IPS-NIHi11 (cell line): ENCODE results near the gene PPP1R3C.

Experiments used
- DNase-seq: peaks from one replicate; pipeline ENCODE4 v3.0.0; 2012; ENCODE audit warnings: mixed read lengths, low spot score

The PPP1R3C gene

GRCh38 chr10:91601212-91601611, 31.7 kb downstream of the PPP1R3C start:
- DNase-seq: no peak

GRCh38 chr10:91598211-91598977, 34.5 kb downstream of the PPP1R3C start:
- no peak for DNase-seq

GRCh38 chr10:91597197-91597881, 35.5 kb downstream of the PPP1R3C start:
- DNase-seq: no peak

- DNase-seq: no peak
Observed at GRCh38 chr10:91596825-91597196, 36.1 kb downstream of the PPP1R3C start.

GRCh38 chr10:91593834-91594233, 39.0 kb downstream of the PPP1R3C start:
- DNase-seq: no peak

GRCh38 chr10:91593366-91593765, 39.5 kb downstream of the PPP1R3C start:
- no peak for DNase-seq

GRCh38 chr10:91592266-91592975, 40.5 kb downstream of the PPP1R3C start:
- no peak for DNase-seq

GRCh38 chr10:91591797-91592174, 41.1 kb downstream of the PPP1R3C start:
- DNase-seq: no peak

GRCh38 chr10:91590904-91591796, 41.7 kb downstream of the PPP1R3C start:
- DNase-seq: no peak

GRCh38 chr10:91590142-91590903, 42.5 kb downstream of the PPP1R3C start:
- no peak for DNase-seq

- DNase-seq: no peak
Observed at GRCh38 chr10:91589658-91590035, 43.2 kb downstream of the PPP1R3C start.

- no peak for DNase-seq
Observed at GRCh38 chr10:91589015-91589657, 43.7 kb downstream of the PPP1R3C start.

- DNase-seq: no peak
Observed at GRCh38 chr10:91587710-91588638, 44.9 kb downstream of the PPP1R3C start.

- no peak for DNase-seq
Observed at GRCh38 chr10:91582153-91582554, 50.7 kb downstream of the PPP1R3C start.

GRCh38 chr10:91579329-91579985, 53.4 kb downstream of the PPP1R3C start:
- no peak for DNase-seq
